GM23338 (cell line): ENCODE measurements around the gene APP. TPM values are rescaled to one million over a fixed set of nuclear protein-coding genes. Genes with fewer than 3 reads are reported as not detected.

Experiments used
- ATAC-seq: fragments of 200-7000 bp; cut with Tn5 transposase; 3 replicates; pipeline ENCODE4 v1.9.1; 2020
- DNase-seq: peaks from one replicate; pipeline ENCODE4 v3.0.0-alpha.2; 2015; ENCODE audit warnings: low spot score
- H2AFZ ChIP-seq: fragments of 200-600 bp; sonication (generic); 2 replicates; pipeline ENCODE4 v1.8.0; 2016; ENCODE audit warnings: antibody characterized with exemption, mild to moderate bottlenecking, moderate library complexity
- H3F3A ChIP-seq: fragments of 200-600 bp; sonication (generic); replicated peaks from 2 replicates; pipeline ENCODE4 v1.8.0; 2017; ENCODE audit warnings: antibody characterized with exemption, mixed run types, low read depth
- H3K27ac ChIP-seq: fragments of 200-600 bp; sonication (generic); 2 replicates; pipeline ENCODE4 v1.6.1; 2016; ENCODE audit warnings: low read depth
- H3K27me3 ChIP-seq: fragments of 200-600 bp; sonication (generic); 2 replicates; pipeline ENCODE4 v1.8.0; 2016; ENCODE audit warnings: mild to moderate bottlenecking, mixed run types, moderate library complexity; ENCODE audit not compliant: insufficient read depth
- H3K36me3 ChIP-seq: fragments of 200-600 bp; sonication (generic); 2 replicates; pipeline ENCODE4 v1.8.0; 2016; ENCODE audit warnings: mild to moderate bottlenecking; ENCODE audit not compliant: insufficient read depth
- H3K4me1 ChIP-seq: fragments of 200-600 bp; sonication (generic); 2 replicates; pipeline ENCODE4 v1.8.0; 2016; ENCODE audit warnings: mild to moderate bottlenecking, moderate library complexity; ENCODE audit not compliant: insufficient read depth
- H3K4me2 ChIP-seq: fragments of 200-600 bp; sonication (generic); 2 replicates; pipeline ENCODE4 v1.7.1; 2017; ENCODE audit warnings: mixed run types
- H3K4me3 ChIP-seq: fragments of 200-600 bp; sonication (generic); 2 replicates; pipeline ENCODE4 v1.6.1; 2016; ENCODE audit warnings: mixed run types
- H3K79me2 ChIP-seq: fragments of 200-600 bp; sonication (generic); replicated peaks from 2 replicates; pipeline ENCODE4 v1.8.0; 2017; ENCODE audit warnings: mild to moderate bottlenecking; ENCODE audit not compliant: insufficient read depth
- H3K9me2 ChIP-seq: fragments of 200-600 bp; sonication (generic); 2 replicates; pipeline ENCODE4 v1.8.0; 2017; ENCODE audit not compliant: insufficient read depth
- H4K20me1 ChIP-seq: fragments of 200-600 bp; sonication (generic); replicated peaks from 2 replicates; pipeline ENCODE4 v1.8.0; 2017; ENCODE audit warnings: mild to moderate bottlenecking; ENCODE audit not compliant: insufficient read depth
- H3K27ac Mint-ChIP-seq: 2 replicates; pipeline ENCODE4 v1.8.0; 2020; ENCODE audit warnings: inconsistent platforms, mild to moderate bottlenecking, moderate library complexity, mixed read lengths
- H3K27me3 Mint-ChIP-seq: 3 replicates; pipeline ENCODE4 v1.8.0; 2022; ENCODE audit warnings: low read depth, mild to moderate bottlenecking, moderate library complexity, mixed read lengths, inconsistent platforms; ENCODE audit not compliant: insufficient read depth, poor library complexity
- H3K36me3 Mint-ChIP-seq: 3 replicates; pipeline ENCODE4 v1.8.0; 2021; ENCODE audit warnings: low read depth, mild to moderate bottlenecking, inconsistent platforms, moderate library complexity, mixed read lengths
- H3K4me1 Mint-ChIP-seq: 3 replicates; pipeline ENCODE4 v1.8.0; 2020; ENCODE audit warnings: mild to moderate bottlenecking, inconsistent platforms, mixed read lengths
- H3K4me3 Mint-ChIP-seq: 3 replicates; pipeline ENCODE4 v1.8.0; 2021; ENCODE audit warnings: moderate library complexity, mild to moderate bottlenecking, inconsistent platforms, mixed read lengths
- H3K9me3 Mint-ChIP-seq: 3 replicates; pipeline ENCODE4 v1.8.0; 2020; ENCODE audit warnings: moderate library complexity, mild to moderate bottlenecking, inconsistent platforms, mixed read lengths
- EZH2 ChIP-seq: fragments of 200-600 bp; sonication (generic); IDR thresholded peaks from one replicate; pipeline ENCODE4 v1.8.0; 2017; ENCODE audit warnings: antibody characterized with exemption, mild to moderate bottlenecking, low read depth; ENCODE audit not compliant: unreplicated experiment
- JUNB ChIP-seq: IDR thresholded peaks from one replicate; pipeline ENCODE4 v1.6.1; 2016; ENCODE audit warnings: antibody characterized with exemption; ENCODE audit not compliant: unreplicated experiment
- polyA plus RNA-seq: library from polyadenylated mRNA; unstranded; fragments of >200 nt; fragmentation: Nextera tagmentation; extraction: Ambion mirVana; gene quantifications from 2 replicates; pipeline ENCODE4 v1.2.1, GENCODE V29; 2016
- total RNA-seq: library from RNA; depleted of rRNA; stranded (reverse); fragments of >200 nt; shearing (Covaris generic); gene quantifications from 2 replicates; pipeline ENCODE4 v1.2.3, GENCODE V29; 2014
- TF ChIP-seq, protein P1 (sequence below): fragments of 250-450 bp; sonication (Bioruptor Pico); IDR thresholded peaks from 2 replicates; pipeline ENCODE4 v1.5.0; 2020; ENCODE audit warnings: mild to moderate bottlenecking, moderate library complexity
- TF ChIP-seq, protein P2 (sequence below): IDR thresholded peaks from one replicate; pipeline ENCODE4 v1.6.1; 2018; ENCODE audit warnings: antibody characterized with exemption; ENCODE audit not compliant: unreplicated experiment

APP gene
- total and polyA plus RNA-seq, 2 experiments from 2014 or later, result 69.4 to 444 TPM

- TF ChIP-seq, protein P1, sequence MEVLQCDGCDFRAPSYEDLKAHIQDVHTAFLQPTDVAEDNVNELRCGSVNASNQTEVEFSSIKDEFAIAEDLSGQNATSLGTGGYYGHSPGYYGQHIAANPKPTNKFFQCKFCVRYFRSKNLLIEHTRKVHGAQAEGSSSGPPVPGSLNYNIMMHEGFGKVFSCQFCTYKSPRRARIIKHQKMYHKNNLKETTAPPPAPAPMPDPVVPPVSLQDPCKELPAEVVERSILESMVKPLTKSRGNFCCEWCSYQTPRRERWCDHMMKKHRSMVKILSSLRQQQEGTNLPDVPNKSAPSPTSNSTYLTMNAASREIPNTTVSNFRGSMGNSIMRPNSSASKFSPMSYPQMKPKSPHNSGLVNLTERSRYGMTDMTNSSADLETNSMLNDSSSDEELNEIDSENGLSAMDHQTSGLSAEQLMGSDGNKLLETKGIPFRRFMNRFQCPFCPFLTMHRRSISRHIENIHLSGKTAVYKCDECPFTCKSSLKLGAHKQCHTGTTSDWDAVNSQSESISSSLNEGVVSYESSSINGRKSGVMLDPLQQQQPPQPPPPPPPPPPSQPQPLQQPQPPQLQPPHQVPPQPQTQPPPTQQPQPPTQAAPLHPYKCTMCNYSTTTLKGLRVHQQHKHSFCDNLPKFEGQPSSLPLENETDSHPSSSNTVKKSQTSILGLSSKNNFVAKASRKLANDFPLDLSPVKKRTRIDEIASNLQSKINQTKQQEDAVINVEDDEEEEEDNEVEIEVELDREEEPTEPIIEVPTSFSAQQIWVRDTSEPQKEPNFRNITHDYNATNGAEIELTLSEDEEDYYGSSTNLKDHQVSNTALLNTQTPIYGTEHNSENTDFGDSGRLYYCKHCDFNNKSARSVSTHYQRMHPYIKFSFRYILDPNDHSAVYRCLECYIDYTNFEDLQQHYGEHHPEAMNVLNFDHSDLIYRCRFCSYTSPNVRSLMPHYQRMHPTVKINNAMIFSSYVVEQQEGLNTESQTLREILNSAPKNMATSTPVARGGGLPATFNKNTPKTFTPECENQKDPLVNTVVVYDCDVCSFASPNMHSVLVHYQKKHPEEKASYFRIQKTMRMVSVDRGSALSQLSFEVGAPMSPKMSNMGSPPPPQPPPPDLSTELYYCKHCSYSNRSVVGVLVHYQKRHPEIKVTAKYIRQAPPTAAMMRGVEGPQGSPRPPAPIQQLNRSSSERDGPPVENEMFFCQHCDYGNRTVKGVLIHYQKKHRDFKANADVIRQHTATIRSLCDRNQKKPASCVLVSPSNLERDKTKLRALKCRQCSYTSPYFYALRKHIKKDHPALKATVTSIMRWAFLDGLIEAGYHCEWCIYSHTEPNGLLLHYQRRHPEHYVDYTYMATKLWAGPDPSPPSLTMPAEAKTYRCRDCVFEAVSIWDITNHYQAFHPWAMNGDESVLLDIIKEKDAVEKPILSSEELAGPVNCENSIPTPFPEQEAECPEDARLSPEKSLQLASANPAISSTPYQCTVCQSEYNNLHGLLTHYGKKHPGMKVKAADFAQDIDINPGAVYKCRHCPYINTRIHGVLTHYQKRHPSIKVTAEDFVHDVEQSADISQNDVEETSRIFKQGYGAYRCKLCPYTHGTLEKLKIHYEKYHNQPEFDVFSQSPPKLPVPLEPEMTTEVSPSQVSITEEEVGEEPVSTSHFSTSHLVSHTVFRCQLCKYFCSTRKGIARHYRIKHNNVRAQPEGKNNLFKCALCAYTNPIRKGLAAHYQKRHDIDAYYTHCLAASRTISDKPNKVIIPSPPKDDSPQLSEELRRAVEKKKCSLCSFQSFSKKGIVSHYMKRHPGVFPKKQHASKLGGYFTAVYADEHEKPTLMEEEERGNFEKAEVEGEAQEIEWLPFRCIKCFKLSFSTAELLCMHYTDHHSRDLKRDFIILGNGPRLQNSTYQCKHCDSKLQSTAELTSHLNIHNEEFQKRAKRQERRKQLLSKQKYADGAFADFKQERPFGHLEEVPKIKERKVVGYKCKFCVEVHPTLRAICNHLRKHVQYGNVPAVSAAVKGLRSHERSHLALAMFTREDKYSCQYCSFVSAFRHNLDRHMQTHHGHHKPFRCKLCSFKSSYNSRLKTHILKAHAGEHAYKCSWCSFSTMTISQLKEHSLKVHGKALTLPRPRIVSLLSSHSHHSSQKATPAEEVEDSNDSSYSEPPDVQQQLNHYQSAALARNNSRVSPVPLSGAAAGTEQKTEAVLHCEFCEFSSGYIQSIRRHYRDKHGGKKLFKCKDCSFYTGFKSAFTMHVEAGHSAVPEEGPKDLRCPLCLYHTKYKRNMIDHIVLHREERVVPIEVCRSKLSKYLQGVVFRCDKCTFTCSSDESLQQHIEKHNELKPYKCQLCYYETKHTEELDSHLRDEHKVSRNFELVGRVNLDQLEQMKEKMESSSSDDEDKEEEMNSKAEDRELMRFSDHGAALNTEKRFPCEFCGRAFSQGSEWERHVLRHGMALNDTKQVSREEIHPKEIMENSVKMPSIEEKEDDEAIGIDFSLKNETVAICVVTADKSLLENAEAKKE, result no peak
- no peak for TF ChIP-seq EZH2
Observed at GRCh38 chr21:26036916-26037315, 133.7 kb downstream of the APP start (continued).

DNA sequence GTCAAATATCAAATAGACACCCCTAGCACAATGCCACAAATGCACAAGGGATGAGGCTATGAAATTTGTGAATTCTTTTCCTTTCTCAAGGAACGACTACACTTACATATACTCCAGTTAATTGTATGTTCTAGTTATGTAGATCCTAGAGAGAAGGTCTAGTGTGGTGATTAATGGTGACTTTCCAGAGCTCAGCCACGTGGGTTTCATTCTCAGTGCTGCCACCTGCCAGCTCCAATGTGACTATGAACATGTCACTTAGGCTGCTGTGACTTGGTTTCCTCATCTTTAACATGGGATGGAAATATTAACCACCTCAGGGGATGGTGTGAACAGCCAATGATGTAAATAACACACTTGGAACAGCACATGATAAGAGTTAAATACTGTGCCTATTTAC is 138.3 kb downstream of the APP start:
- Histone ChIP-seq H3K4me3 (no peak overlapping the region), H3K4me1 (peaks cover 21% of the 10 kb centered on the region), H2AFZ (no peak overlapping the region), H3K27me3 (no peaks in the 10 kb centered on the region), H3K4me2 (no peak overlapping the region), H3K36me3 (0 out of 2 replicates have a peak, but pooled peaks cover 3% of the 10 kb centered on the region), H4K20me1 (peaks cover 26% of the 10 kb centered on the region), H3K9me2 (no peaks in the 10 kb centered on the region), H3K79me2 (peaks cover 98% of the 10 kb centered on the region), H3F3A (no peaks in the 10 kb centered on the region), H3K27ac (0 out of 2 replicates have a peak overlapping the region, but pooled peaks have one; percentile 6)
- no peak for ATAC-seq
- Mint-ChIP-seq H3K27ac (no peak overlapping the region), H3K27me3 (peaks cover 3% of the 10 kb centered on the region), H3K9me3 (no peaks in the 10 kb centered on the region), H3K4me3 (no peak overlapping the region), H3K36me3 (peaks cover 40% of the 10 kb centered on the region), H3K4me1 (peaks cover 48% of the 10 kb centered on the region)
- DNase-seq, result no peak
- TF ChIP-seq, protein P2, sequence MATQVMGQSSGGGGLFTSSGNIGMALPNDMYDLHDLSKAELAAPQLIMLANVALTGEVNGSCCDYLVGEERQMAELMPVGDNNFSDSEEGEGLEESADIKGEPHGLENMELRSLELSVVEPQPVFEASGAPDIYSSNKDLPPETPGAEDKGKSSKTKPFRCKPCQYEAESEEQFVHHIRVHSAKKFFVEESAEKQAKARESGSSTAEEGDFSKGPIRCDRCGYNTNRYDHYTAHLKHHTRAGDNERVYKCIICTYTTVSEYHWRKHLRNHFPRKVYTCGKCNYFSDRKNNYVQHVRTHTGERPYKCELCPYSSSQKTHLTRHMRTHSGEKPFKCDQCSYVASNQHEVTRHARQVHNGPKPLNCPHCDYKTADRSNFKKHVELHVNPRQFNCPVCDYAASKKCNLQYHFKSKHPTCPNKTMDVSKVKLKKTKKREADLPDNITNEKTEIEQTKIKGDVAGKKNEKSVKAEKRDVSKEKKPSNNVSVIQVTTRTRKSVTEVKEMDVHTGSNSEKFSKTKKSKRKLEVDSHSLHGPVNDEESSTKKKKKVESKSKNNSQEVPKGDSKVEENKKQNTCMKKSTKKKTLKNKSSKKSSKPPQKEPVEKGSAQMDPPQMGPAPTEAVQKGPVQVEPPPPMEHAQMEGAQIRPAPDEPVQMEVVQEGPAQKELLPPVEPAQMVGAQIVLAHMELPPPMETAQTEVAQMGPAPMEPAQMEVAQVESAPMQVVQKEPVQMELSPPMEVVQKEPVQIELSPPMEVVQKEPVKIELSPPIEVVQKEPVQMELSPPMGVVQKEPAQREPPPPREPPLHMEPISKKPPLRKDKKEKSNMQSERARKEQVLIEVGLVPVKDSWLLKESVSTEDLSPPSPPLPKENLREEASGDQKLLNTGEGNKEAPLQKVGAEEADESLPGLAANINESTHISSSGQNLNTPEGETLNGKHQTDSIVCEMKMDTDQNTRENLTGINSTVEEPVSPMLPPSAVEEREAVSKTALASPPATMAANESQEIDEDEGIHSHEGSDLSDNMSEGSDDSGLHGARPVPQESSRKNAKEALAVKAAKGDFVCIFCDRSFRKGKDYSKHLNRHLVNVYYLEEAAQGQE, result no peak
- TF ChIP-seq, protein P1, result no peak
- no peak for TF ChIP-seq JUNB
